Activated T-cell treated with anti-CD3 and anti-CD28 coated beads for 1 hour (primary cell): Measurements from ENCODE around the gene MTHFSD.

Experiments
- DNase-seq: peaks from one replicate; pipeline ENCODE4 v3.0.0-alpha.2; 2020; ENCODE audit warnings: low read depth

Gene MTHFSD

GRCh38 chr16:86569701-86570447 lies 14.8 kb upstream of the MTHFSD start:
- DNase-seq: no peak

- DNase-seq: no peak
These were observed 13.9 kb upstream of the MTHFSD start for GRCh38 chr16:86568677-86569623.

GRCh38 chr16:86567701-86568581 lies 12.9 kb upstream of the MTHFSD start:
- DNase-seq: no peak

GRCh38 chr16:86566966-86567700 lies 12.1 kb upstream of the MTHFSD start:
- no peak for DNase-seq

GRCh38 chr16:86566601-86566965 lies 11.5 kb upstream of the MTHFSD start, which contains the start of gene FOXC2:
FOXC2 (plus strand) TSS chr16:86566829; CDS start chr16:86567336, 507 bp downstream.
- peak; percentile 19 for DNase-seq

- DNase-seq: no peak
These were observed 10.8 kb upstream of the MTHFSD start for GRCh38 chr16:86565644-86566511.

- DNase-seq: no peak
These were observed 10.2 kb upstream of the MTHFSD start for GRCh38 chr16:86565181-86565631.

GRCh38 chr16:86563469-86564345 lies 8.7 kb upstream of the MTHFSD start:
- DNase-seq: peak; percentile 81

- no peak for DNase-seq
These were observed 7.3 kb upstream of the MTHFSD start for GRCh38 chr16:86562356-86562755.

- no peak for DNase-seq
These were observed 4.8 kb upstream of the MTHFSD start for GRCh38 chr16:86559802-86560305.

GRCh38 chr16:86558355-86559193 lies 3.5 kb upstream of the MTHFSD start:
- DNase-seq: no peak

- DNase-seq: no peak
These were observed 2.6 kb upstream of the MTHFSD start for GRCh38 chr16:86557587-86557986.

- DNase-seq: no peak
These were observed 1.5 kb upstream of the MTHFSD start for GRCh38 chr16:86556576-86556975.

- DNase-seq: no peak
These were observed 655 bp upstream of the MTHFSD start for GRCh38 chr16:86555704-86556075.

- no peak for DNase-seq
These were observed 477 bp downstream of the MTHFSD start for GRCh38 chr16:86554599-86554916.

GRCh38 chr16:86553356-86553755 lies 1.7 kb downstream of the MTHFSD start:
- DNase-seq: no peak

- no peak for DNase-seq
These were observed 4.8 kb downstream of the MTHFSD start for GRCh38 chr16:86550281-86550680.

- no peak for DNase-seq
These were observed 5.2 kb downstream of the MTHFSD start for GRCh38 chr16:86549893-86550190.
